Thoracic aorta (tissue), 2 donors: Measurements from ENCODE around the gene ZFAND2A. TPM values are rescaled to one million over a fixed set of nuclear protein-coding genes. Genes with fewer than 3 reads are reported as not detected.
A peak's percentile ranks its signal among the peaks of the same experiment; 100 is the strongest.
"Not testable (repeated sequence)": the region's sequence is repeated elsewhere in the genome, so short reads cannot be mapped to it uniquely, and the experiment has no call there.

Source experiments
- ATAC-seq: fragments of 150-250 bp; one replicate; pipeline ENCODE4 v1.8.0; 2017; ENCODE audit warnings: low read depth; ENCODE audit not compliant: insufficient number of reproducible peaks, low FRiP score
- DNase-seq: peaks from one replicate; pipeline ENCODE4 v3.0.0-alpha.2; 2020; ENCODE audit warnings: low spot score
- H3K27ac ChIP-seq, 2 donors: fragments of 200-600 bp; sonication (generic); 1 replicate in 1 of 2; 2 replicates in 1 of 2; pipeline ENCODE4 v1.5.1; 2016; ENCODE audit warnings: mild to moderate bottlenecking in 2 of 2, moderate library complexity in 2 of 2
- H3K27me3 ChIP-seq: fragments of 200-600 bp; sonication (generic); replicated peaks from 2 replicates; pipeline ENCODE4 v1.6.0; 2016; ENCODE audit warnings: mild to moderate bottlenecking; ENCODE audit not compliant: insufficient read depth
- H3K36me3 ChIP-seq: fragments of 200-600 bp; sonication (generic); one replicate; pipeline ENCODE4 v1.5.1; 2016
- H3K4me1 ChIP-seq, 2 donors: fragments of 200-600 bp; sonication (generic); 1 replicate in 1 of 2; 2 replicates in 1 of 2; pipeline versions ENCODE4 v1.5.1 to v1.6.0; 2016; ENCODE audit warnings: low read depth in 2 of 2, mild to moderate bottlenecking in 1 of 2; ENCODE audit not compliant: control insufficient read depth in 1 of 2
- H3K4me3 ChIP-seq: fragments of 200-600 bp; sonication (generic); 2 replicates; pipeline ENCODE4 v1.5.1; 2016; ENCODE audit warnings: mild to moderate bottlenecking
- H3K9me3 ChIP-seq: fragments of 200-600 bp; sonication (generic); 2 replicates; pipeline ENCODE4 v1.5.1; 2016
- total RNA-seq, 2 donors: library from RNA; depleted of rRNA; stranded (reverse); fragments of >200 nt; gene quantifications; one replicate each; pipeline versions ENCODE4 v1.1.0 to v1.2.3, GENCODE V29; 2016
- TF ChIP-seq, protein P1 (sequence below): fragments of 200-600 bp; sonication (generic); IDR thresholded peaks from one replicate; pipeline ENCODE4 v1.5.1; 2019; ENCODE audit warnings: antibody characterized with exemption

The ZFAND2A gene
- total RNA-seq, 2 donors from 2014 or later: 19.3 to 23.2 TPM

DNA sequence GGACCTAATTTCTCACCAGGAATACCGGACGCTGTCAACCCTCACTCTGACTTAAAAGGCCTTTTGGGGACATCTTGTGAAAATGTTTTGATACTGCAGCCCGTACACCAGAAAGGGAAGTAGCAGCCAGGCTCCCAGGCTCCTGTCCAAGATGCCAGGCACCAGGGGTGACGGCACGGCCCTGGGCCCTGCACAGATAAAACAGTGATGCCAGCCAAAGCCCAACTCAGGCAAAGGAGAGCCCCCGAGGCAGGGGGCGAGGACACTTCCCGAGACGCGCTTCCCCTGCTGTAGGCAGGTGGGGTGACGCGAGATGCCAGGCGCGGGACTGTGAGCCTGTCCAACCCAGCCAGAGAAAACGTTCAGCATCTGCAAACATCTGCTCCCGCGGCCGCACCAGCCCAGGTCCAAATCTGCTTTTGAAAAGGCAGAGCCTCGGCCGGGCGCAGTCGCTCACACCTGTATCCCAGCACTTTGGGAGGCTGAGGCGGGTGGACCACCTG, 15.7 kb downstream of the ZFAND2A start:
- Histone ChIP-seq H3K4me1 (peaks cover 0 to 6% of the 10 kb centered on the region in 2 donors), H3K27me3 (no peaks in the 10 kb centered on the region), H3K4me3 (peak overlapping the region; percentile 35), H3K36me3 (no peaks in the 10 kb centered on the region), H3K27ac (no peak overlapping the region), H3K9me3 (no peaks in the 10 kb centered on the region)
- TF ChIP-seq, protein P1, sequence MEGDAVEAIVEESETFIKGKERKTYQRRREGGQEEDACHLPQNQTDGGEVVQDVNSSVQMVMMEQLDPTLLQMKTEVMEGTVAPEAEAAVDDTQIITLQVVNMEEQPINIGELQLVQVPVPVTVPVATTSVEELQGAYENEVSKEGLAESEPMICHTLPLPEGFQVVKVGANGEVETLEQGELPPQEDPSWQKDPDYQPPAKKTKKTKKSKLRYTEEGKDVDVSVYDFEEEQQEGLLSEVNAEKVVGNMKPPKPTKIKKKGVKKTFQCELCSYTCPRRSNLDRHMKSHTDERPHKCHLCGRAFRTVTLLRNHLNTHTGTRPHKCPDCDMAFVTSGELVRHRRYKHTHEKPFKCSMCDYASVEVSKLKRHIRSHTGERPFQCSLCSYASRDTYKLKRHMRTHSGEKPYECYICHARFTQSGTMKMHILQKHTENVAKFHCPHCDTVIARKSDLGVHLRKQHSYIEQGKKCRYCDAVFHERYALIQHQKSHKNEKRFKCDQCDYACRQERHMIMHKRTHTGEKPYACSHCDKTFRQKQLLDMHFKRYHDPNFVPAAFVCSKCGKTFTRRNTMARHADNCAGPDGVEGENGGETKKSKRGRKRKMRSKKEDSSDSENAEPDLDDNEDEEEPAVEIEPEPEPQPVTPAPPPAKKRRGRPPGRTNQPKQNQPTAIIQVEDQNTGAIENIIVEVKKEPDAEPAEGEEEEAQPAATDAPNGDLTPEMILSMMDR: peak; percentile 51
- DNase-seq: no peak
- ATAC-seq: peak; percentile 50

- not testable (repeated sequence) for H3K27ac ChIP-seq, ATAC-seq, DNase-seq, H3K27me3 ChIP-seq, H3K36me3 ChIP-seq, H3K4me3 ChIP-seq, H3K9me3 ChIP-seq
- peaks cover 0 to 11% of the 10 kb centered on the region in 2 donors for H3K4me1 ChIP-seq
These were observed 17.0 kb downstream of the ZFAND2A start for GRCh38 chr7:1143031-1143430.

DNA sequence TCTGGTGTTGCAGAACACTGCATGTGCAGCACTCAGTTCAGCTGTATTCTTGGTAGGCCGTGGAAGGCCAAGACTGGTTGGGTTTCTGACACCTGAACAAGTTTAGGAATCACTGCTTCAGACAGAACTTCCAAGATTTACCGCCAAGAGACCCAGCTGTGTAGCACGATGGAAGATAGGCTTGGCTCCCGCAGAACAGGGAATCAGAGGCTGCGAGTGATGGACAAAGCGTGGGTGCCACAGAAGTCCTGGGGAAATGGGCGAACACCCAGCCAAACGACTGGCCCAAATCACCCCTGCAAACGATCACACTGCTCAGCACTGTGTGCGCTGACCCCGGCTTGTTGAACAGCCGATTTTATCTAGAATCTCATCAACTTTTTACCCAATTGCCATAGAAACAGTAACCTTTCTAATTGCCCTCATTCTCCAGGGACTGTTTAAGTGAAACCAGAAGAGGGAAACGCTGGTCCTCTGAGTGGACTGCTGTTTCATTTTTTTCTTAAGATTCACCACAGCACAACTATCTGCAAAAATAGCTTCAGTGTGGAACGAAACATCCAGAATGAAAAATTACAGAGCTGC, 17.9 kb downstream of the ZFAND2A start:
- TF ChIP-seq, protein P1: no peak
- Histone ChIP-seq H3K4me3 (no peak overlapping the region), H3K4me1 (peaks cover 4 to 16% of the 10 kb centered on the region in 2 donors), H3K27ac (no peak overlapping the region), H3K27me3 (no peaks in the 10 kb centered on the region), H3K36me3 (no peaks in the 10 kb centered on the region), H3K9me3 (no peaks in the 10 kb centered on the region)
- no peak for DNase-seq
- no peak for ATAC-seq

DNA sequence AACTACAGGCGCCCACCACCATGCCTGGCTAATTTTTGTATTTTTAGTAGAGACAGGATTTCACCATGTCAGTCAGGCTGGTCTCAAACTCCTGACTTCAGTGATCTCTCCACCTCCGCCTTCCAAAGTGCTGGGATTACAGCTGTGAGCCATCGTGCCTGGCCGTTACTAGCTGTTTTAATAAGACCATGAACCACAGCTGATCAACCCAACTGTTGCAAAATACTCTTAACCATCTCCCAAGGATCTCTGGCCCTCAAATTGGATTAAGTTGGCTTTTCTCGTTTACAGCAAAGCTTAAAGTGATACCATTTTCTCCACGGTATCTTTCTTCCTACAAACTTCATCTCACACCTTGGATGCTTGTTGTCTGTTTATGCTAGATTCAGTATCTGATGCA, 18.3 kb downstream of the ZFAND2A start:
- Histone ChIP-seq H3K27me3 (no peaks in the 10 kb centered on the region), H3K4me1 (peaks cover 8 to 21% of the 10 kb centered on the region in 2 donors), H3K4me3 (no peak overlapping the region), H3K36me3 (no peaks in the 10 kb centered on the region), H3K9me3 (no peaks in the 10 kb centered on the region), H3K27ac (no peak overlapping the region)
- DNase-seq: no peak
- TF ChIP-seq, protein P1: no peak
- no peak for ATAC-seq

GRCh38 chr7:1140476-1141104, 19.4 kb downstream of the ZFAND2A start:
- Histone ChIP-seq H3K4me1 (peaks cover 8 to 21% of the 10 kb centered on the region in 2 donors), H3K27me3 (no peaks in the 10 kb centered on the region), H3K4me3 (no peak overlapping the region), H3K36me3 (no peaks in the 10 kb centered on the region), H3K27ac (no peak overlapping the region), H3K9me3 (no peaks in the 10 kb centered on the region)
- TF ChIP-seq, protein P1: no peak
- DNase-seq: no peak
- no peak for ATAC-seq
